ENCODE data around the gene STK32B. TPM values are rescaled to one million over a fixed set of nuclear protein-coding genes. Genes with fewer than 3 reads are reported as not detected.
"Not testable (repeated sequence)": the region's sequence is repeated elsewhere in the genome, so short reads cannot be mapped to it uniquely, and the experiment has no call there.

The STK32B gene
- total RNA-seq, 3 donors from 2014 or later, result 2.2 to 5.0 (median 4.6) TPM

- TF ChIP-seq CTCF (IDR thresholded peaks at IDR 0.05) (no peak), POLR2AphosphoS5 (IDR thresholded peaks at IDR 0.05) (no peak), POLR2A (IDR thresholded peaks at IDR 0.05) (no peak)
- Histone ChIP-seq H3K9me3 (no peaks in the 10 kb centered on the region), H3K4me1 (no peaks in the 10 kb centered on the region), H3K27ac (peak overlapping the region in 1 of 2 donors; percentile 32), H3K27me3 (no peaks in the 10 kb centered on the region), H3K36me3 (no peaks in the 10 kb centered on the region), H3K4me3 (no peak overlapping the region)
- DNase-seq (ENCODE audit: low spot score in 2 of 2), result no peak
- intact Hi-C loops (cut with DNase I; ENCODE audit: low total_unique reads), result no loop called here
Measured at GRCh38 chr4:5238173-5238572, 186.9 kb downstream of the STK32B start.

- intact Hi-C loops (cut with DNase I; ENCODE audit: low total_unique reads); DNase-seq (ENCODE audit: low spot score in 2 of 2); H3K9me3 ChIP-seq; H3K36me3 ChIP-seq; H3K4me3 ChIP-seq; H3K4me1 ChIP-seq; H3K27ac ChIP-seq; H3K27me3 ChIP-seq: not testable (repeated sequence)
Measured at GRCh38 chr4:5247061-5247460, 195.8 kb downstream of the STK32B start.

DNA sequence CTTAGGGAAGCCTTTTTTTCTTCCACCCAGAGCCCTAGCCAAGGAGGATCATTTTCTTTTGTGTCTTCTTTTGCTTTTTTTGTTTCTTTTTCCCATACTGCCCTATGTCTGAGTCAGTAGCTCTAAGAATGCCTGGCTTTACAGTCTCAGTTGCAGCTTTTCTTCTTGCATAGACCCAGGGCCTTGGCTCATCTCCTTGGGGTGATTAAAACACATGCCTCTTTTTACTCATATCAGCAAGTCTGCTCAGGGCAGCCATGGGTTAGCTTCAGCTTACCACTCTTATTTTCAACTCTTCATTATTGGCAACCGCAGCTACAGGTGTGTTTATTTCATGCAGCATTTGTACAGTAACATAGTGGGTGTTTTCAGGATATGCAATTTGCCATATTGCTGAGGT is 196.5 kb downstream of the STK32B start:
- no peak overlapping the region for H3K4me3 ChIP-seq
- H3K27ac ChIP-seq, result no peak overlapping the region
- H3K36me3 ChIP-seq, result no peaks in the 10 kb centered on the region
- H3K4me1 ChIP-seq, result no peaks in the 10 kb centered on the region
- DNase-seq (ENCODE audit: low spot score in 2 of 2), result no peak
- intact Hi-C loops (cut with DNase I; ENCODE audit: low total_unique reads), result no loop called here
- H3K27me3 ChIP-seq, result no peaks in the 10 kb centered on the region
- TF ChIP-seq CTCF (IDR thresholded peaks at IDR 0.05) (no peak), POLR2A (IDR thresholded peaks at IDR 0.05) (no peak), POLR2AphosphoS5 (IDR thresholded peaks at IDR 0.05) (no peak)
- no peaks in the 10 kb centered on the region for H3K9me3 ChIP-seq

DNA sequence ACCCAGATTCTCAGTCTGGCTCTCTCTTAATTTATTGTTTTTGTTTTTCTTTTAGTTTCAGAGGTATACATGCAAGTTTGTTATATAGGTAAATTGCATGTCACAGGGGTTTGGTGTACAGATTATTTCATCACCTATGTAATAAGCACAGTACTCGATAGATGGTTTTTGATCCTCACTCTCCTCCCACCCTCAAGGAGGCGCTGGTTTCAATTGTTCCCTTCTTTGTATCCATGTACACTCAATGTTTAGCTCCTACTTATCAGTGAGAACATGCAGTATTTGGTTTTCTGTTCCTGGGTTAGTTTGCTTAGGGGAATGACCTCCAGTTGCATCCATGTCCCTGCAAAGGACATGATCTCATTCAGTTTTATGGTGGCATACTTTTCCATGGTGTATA is 198.4 kb downstream of the STK32B start:
- H3K9me3 ChIP-seq, result no peaks in the 10 kb centered on the region
- no peak overlapping the region for H3K27ac ChIP-seq
- H3K27me3 ChIP-seq, result no peaks in the 10 kb centered on the region
- H3K4me1 ChIP-seq, result no peaks in the 10 kb centered on the region
- no peaks in the 10 kb centered on the region for H3K36me3 ChIP-seq
- TF ChIP-seq CTCF (IDR thresholded peaks at IDR 0.05) (no peak), POLR2A (IDR thresholded peaks at IDR 0.05) (no peak), POLR2AphosphoS5 (IDR thresholded peaks at IDR 0.05) (no peak)
- intact Hi-C loops (cut with DNase I; ENCODE audit: low total_unique reads), result no loop called here
- H3K4me3 ChIP-seq, result no peak overlapping the region
- DNase-seq (ENCODE audit: low spot score in 2 of 2), result no peak

GRCh38 chr4:5250536-5250935 is 199.3 kb downstream of the STK32B start:
- intact Hi-C loops (cut with DNase I; ENCODE audit: low total_unique reads); H3K9me3 ChIP-seq: not testable (repeated sequence)

GRCh38 chr4:5256421-5256820 is 205.1 kb downstream of the STK32B start:
- DNase-seq (ENCODE audit: low spot score in 2 of 2), result no peak
- no peak for TF ChIP-seq CTCF (IDR thresholded peaks at IDR 0.05)
- no peak for TF ChIP-seq POLR2AphosphoS5 (IDR thresholded peaks at IDR 0.05)
- TF ChIP-seq POLR2A (IDR thresholded peaks at IDR 0.05), result no peak
- no peak overlapping the region for H3K27ac ChIP-seq
- no peak overlapping the region for H3K4me3 ChIP-seq
- H3K36me3 ChIP-seq, result no peaks in the 10 kb centered on the region
- no peaks in the 10 kb centered on the region for H3K4me1 ChIP-seq
- no peaks in the 10 kb centered on the region for H3K27me3 ChIP-seq
- no peaks in the 10 kb centered on the region for H3K9me3 ChIP-seq
- intact Hi-C loops (cut with DNase I; ENCODE audit: low total_unique reads), result loop anchor here (5.0 kb wide), 1 partner anchor 254 kb away; no protein-coding TSS in a partner anchor

More at GRCh38 chr4:5250536-5250935, 199.3 kb downstream of the STK32B start:
- not testable (repeated sequence) for H3K4me3 ChIP-seq; DNase-seq (ENCODE audit: low spot score in 2 of 2); H3K36me3 ChIP-seq; H3K4me1 ChIP-seq; H3K27me3 ChIP-seq; H3K27ac ChIP-seq
